NCI-H460 (cell line): ENCODE data around the gene DIP2B. TPM values are rescaled to one million over a fixed set of nuclear protein-coding genes. Genes with fewer than 3 reads are reported as not detected.
A peak's percentile ranks its signal among the peaks of the same experiment; 100 is the strongest.
"Not testable (repeated sequence)": the region's sequence is repeated elsewhere in the genome, so short reads cannot be mapped to it uniquely, and the experiment has no call there.

Source experiments
- DNase-seq: peaks from one replicate; pipeline ENCODE4 v3.0.0-alpha.2; 2016; ENCODE audit warnings: low read depth; ENCODE audit errors: extremely low read depth
- polyA plus RNA-seq: library from polyadenylated mRNA; depleted of rRNA; stranded (reverse); fragments of >200 nt; gene quantifications from 2 replicates; pipeline ENCODE4 v1.2.3, GENCODE V29; 2014; cell fraction: nucleus; rRNA removed
- total RNA-seq: library from RNA; depleted of rRNA; stranded (reverse); fragments of >200 nt; shearing (Covaris generic); gene quantifications from 2 replicates; pipeline ENCODE4 v1.2.3, GENCODE V29; 2014; rRNA removed

Gene DIP2B
- total RNA-seq, result 17.3 and 17.8 TPM in 2 replicates
- 7.6 and 14.1 TPM in 2 replicates for polyA plus RNA-seq

GRCh38 chr12:50504798-50505674 lies at the start of gene DIP2B:
Gene DIP2B (plus strand): TSS chr12:50504985. CDS start chr12:50505141, 156 bp downstream.
- peak; percentile 91 for DNase-seq

DNA sequence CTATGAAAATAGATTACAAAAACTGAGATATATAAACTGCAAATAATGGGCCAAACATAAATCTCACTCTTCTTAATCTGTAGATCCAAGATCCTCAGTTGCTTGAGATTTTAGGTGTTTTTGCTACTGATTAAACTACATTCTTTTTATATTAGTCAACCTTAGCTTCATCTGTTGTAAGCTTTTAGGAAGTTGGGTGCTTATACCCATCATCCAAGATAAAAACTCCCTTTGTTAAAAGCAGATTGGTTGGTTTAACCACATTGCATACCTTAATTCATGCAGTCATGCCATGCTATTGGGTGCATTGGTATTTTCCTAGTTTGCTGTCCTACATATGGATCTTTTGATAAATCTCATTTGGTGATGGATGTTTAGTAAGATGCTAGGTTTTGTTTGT lies 46.2 kb upstream of the DIP2B start:
- no peak for DNase-seq

- no peak for DNase-seq
These were observed 37.3 kb upstream of the DIP2B start for GRCh38 chr12:50467439-50467838.

GRCh38 chr12:50477241-50477832 lies 27.4 kb upstream of the DIP2B start:
- DNase-seq, result no peak

DNA sequence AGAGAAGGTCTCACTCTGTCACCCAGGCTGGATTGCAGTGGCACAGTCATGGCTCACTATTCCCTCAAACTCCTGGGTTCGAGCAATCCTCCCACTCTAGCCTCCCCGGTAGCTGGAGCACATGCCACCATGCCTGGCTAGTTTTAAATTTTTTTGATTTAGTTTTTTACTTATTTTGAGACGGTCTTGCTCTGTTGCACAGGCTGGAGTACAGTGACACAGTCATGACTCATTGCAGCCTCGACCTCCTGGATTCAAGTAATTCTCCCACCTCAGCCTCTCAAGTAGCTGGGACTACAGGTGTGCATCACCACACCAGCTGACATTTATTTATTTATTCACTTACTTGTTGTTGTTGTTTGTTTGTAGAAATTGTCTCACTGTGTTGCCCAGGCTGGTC lies 22.2 kb upstream of the DIP2B start:
- no peak for DNase-seq

DNA sequence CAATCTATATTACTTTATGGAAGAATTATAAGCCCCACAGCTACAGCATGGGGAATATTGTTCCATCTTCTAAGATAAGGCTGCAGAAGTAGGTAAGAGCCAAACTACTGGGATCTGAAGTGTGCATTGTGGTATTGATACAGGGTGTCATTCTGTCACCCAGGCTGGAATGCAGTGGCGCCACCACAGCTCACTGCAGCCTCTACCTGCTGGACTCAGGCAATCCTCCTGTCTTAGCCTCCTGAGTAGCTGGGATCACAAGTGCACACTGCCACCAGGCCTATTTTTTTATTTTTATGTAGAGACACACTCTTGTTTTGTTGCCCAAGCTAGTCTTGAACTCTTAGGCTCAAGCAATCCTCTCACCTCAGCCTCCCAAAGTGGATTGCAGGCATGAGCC lies 21.3 kb upstream of the DIP2B start:
- no peak for DNase-seq

DNA sequence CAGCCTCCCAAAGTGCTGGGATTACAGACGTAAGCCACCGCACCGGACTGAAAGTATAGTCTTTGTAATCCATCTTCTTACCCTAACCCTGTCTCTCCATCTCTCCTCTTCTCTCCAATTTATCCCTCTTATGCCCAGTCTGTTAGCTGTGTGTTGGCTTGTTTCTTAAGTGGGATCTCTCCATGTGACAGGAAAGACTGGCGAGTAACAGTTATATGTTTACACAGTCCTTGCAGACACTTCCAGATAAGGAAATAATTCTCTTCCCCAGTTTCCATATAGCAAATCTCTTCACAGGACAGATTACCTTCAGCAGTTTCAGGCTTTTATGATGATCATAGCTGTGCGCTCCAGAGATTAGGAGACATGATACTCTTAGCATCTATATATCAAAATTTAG lies 16.0 kb upstream of the DIP2B start:
- no peak for DNase-seq

DNA sequence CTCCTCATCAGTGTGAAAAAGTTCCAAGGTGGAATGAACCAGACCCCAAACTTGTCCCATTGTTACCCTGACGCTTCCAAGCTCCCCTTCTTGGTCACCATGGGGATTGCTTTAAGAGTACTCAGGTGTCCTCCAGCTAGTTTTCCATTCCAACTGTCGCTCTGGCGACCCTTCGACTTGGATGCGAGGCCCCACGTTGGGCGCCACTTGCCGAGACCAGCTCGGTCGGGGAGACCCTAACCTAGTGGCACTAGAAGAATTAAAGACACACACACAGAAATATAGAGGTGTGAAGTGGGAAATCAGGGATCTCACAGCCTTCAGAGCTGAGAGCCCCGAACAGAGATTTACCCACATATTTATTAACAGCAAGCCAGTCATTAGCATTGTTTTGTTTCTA lies 6.7 kb upstream of the DIP2B start:
- not testable (repeated sequence) for DNase-seq

DNA sequence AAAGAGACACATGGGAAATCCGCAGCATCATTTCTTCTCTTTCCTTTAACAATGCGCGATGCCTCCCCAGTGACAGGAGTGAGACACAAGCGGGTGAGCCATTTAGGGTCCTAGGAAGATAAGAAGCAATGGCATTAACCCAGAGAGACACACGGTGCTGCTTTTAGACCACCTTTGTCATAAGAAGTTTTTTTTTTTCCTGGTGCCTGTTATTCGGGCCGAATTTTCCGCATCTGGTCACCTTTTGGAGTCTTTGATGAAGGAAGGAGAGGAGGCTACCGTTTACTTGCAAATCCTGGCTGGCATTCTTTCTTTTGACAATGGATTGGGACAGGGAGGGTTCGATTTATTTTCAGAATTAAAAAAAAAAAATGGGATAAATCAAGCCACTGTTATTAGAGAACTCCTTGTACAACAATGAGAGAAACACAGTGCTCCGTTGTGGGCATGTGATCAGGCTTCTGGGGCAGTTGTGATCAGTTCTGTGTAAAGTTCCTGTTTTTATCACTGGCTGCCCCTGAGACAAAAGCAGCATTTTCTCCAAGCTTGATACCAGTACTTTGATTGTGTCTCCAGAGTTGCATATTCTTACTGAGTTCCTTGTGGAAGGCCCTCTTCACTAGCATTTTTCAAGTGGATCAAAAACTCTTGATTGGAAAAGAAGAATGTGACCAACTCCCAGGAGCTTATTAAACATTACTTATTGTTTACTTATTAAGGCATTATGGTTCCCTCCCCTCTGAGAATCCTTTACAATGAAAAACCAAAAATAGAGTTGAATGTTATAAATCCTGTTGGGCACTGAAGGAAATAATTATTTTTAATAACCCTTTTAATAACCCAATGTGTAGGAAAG lies 1.1 kb downstream of the DIP2B start:
- peak; percentile 5 for DNase-seq

GRCh38 chr12:50506753-50507473 lies 2.1 kb downstream of the DIP2B start:
- no peak for DNase-seq

DNA sequence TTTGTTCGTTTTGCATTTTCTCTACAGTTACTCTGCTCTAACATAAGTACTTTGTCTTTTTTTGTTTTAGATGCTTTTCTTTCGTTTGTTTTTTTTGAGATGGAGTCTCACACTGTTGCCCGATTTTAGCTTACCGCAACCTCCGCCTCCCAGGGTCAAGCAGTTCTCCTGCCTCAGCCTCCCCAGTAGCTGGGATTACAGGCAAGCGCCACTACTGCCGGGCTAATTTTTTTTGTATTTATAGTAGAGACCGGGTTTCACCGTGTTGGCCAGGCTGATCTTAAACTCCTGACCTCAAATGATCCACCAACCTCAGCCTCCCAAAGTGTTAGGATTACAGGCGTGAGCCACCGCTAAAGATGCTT lies 2.7 kb downstream of the DIP2B start:
- no peak for DNase-seq

DNA sequence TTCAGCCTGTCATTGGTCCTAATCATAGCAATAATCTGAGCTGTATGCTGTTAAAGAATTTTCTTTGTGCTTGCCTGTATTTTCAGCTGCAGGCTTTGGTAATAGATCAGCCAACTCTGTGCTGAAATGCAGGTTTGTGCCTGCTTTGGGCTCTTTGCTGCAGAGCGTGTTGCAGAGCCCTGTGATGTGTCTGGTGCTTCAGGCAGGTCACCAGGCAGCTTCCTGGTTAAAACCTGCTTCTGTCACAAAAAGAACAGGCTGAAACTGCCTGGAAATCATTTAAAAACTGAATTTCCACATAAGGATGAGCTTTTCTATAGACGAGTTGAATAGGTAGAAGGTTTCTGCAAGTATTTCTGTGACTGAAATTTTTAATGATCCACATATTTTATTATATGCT lies 3.1 kb downstream of the DIP2B start:
- no peak for DNase-seq

DNA sequence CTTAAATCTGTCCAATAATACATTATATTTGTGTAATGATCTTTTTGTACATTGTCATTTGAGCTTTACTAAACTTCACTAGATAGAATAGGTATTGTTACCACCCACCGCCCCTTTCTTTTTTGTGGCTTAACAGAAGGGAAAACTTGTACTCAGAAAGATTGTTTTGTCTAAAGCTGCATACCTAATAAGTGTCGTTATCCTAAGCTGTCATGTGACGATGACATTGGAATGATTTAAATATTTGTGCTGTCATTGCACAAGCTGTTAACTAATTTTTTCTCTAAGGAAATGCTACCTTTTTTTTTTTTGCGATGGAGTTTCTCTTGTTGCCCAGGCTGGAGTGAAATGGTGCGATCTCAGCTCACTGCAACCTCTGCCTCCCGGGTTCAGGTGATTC lies 3.6 kb downstream of the DIP2B start:
- DNase-seq, result no peak

- no peak for DNase-seq
These were observed 4.3 kb downstream of the DIP2B start for GRCh38 chr12:50508970-50509663.

GRCh38 chr12:50514526-50515276 lies 9.9 kb downstream of the DIP2B start:
- no peak for DNase-seq

DNA sequence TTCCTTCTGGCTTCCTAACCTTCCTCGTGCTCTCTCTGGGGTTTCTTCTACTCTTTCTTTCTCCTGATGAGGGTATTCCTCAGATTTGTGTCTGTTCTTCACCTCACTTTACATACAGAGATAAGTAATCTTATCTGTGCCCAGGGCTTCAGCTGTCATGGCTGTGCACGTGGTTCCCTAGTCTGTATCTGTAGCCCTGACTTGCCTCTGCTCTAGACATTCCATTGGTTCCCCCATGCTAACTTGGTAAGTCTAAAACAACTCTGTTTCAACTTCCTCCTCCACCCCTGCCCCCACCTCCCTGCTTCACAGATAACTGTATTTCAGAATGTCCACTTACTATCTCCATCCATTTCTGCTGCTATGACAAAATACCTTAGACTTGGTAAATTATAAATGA lies 10.8 kb downstream of the DIP2B start:
- DNase-seq, result no peak

GRCh38 chr12:50517421-50518048 lies 12.8 kb downstream of the DIP2B start:
- no peak for DNase-seq

DNA sequence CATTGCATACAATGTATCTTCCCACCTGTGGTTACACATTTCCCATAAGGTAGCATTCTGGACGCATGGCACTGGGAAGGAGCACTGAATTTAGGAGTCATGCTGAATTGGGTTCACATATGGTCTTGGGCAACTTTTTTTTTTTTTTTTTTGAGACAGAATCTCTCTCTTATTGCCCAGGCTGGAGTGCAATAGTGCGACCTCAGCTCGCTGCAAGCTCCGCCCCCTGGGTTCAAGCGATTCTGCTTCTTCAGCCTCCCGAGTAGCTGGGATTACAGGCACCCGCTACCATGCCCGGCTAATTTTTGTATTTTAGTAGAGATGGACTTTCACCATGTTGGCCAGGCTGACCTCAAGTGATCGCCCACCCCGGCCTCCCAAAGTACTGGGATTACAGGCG lies 13.3 kb downstream of the DIP2B start:
- no peak for DNase-seq

DNA sequence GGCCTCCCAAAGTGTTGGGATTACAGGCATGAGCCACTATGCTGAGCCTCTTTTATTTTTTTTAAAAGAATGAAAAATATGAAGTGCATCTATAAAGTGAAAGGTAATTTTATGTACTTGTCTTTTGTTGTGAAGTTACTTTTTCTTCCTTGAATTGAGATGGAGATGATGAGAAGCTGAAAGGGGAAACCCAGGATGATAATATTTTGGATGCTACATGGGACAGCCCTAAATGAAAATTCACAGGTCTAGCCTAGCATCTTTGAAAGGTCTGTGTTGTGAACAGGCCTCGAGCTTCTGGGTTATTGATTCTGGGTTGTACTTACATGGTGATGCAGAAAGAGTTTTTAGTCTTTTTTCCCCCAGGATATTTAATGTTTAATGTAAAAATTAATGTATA lies 14.6 kb downstream of the DIP2B start:
- DNase-seq, result no peak
